Measurements from ENCODE around the gene RERE.

RERE gene

DNA sequence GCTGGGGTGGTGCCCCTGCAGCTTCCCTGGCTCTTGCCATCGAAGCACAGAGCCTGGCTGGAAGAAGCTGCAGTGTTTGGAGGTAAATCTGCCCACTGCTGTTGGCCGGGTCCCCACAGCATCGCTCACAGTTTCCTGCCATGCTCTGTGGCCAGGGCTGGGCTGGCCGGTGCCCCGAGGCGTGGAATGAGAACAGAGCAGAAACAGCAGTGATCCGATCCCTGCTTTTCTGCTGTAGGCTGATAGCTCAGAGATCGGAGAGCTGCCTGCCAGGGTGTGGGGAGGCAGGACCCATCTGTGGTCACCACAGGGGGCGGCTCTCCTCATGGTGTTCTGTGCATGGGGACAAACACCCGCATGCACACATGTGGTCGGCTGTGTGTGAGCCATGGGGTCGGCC lies 488.0 kb downstream of the RERE start:
- no peak for DNase-seq (ENCODE audit: low spot score)

DNA sequence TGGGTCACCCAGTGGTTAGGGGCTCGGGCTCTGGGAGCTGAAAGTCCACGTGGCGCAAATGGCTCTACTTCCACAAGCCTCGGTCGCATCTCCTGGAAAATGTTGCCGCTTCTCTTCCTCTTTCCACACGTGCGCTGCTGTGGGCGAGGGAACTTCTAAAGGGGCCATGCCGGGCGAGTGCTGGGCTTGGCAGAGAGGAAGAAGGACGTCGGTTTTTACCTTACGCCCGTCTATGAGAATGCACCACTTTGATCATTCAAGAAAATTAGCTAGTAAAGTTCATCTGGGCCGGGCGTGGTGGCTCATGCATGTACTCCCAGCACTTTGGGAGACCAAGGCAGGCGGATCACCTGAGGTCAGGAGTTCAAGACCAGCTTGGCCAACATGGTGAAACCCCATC lies 489.2 kb downstream of the RERE start:
- DNase-seq (ENCODE audit: low spot score) = no peak

DNA sequence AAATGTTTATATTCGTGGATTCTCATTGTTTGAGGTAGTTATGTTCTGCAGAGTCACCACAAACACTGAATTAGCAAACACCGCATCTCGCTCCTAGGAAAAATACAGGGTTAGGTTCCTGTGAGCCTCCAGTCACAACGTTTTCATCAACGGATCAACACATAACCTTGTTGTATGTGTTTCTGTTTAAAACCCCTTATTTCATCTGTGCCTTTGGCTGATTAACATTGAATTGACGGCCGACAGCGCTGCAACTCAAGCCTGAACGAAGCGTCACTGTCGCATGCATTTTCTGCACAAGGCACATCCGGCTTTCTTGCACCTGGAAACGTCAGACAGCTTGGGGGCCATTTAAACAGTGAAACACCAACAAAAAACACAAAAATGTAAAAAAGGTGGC lies 491.2 kb downstream of the RERE start:
- no peak for DNase-seq (ENCODE audit: low spot score)

DNA sequence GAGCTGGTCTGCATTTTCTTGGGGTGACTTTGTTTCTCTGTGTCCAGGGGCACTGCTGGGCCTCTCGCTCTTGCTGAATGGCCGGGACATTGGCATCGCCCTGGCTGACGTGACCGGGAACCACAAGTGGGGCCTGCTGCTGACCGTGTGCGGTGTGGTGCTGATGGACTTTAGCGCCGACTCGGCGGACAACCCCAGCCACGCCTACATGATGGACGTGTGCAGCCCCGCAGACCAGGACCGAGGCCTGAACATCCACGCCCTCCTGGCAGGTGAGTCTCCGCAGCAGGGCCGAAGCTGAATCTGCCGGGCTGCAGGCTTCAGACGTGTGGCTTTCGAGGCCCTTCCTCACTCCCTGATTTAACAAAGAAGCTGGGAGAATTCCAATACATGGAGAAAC lies 491.7 kb downstream of the RERE start:
- no peak for DNase-seq (ENCODE audit: low spot score)

DNA sequence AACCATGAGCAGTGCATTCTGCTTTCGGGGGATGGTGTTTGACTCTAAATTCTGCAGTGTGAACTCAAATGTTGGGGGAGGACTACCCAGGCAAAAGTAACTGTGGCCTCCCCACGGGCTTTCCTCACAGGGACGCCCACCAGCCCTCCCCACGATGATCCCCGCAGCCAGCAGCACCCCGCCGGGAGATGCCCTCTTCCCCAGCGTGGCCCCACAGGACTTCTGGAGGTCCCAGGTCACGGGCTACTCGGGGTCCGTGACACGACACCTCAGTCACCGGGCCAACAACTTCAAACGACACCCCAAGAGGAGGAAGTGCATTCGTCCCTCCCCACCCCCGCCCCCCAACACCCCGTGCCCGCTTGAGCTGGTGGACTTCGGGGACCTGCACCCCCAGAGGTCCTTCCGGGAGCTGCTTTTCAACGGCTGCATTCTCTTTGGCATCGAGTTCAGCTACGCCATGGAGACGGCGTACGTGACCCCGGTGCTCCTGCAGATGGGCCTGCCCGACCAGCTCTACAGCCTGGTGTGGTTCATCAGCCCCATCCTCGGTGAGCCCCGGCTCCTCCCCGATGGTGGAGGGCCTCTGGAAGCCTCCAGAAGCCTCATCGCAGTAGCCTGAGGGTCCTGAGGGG lies 493.1 kb downstream of the RERE start:
- DNase-seq (ENCODE audit: low spot score) = no peak

DNA sequence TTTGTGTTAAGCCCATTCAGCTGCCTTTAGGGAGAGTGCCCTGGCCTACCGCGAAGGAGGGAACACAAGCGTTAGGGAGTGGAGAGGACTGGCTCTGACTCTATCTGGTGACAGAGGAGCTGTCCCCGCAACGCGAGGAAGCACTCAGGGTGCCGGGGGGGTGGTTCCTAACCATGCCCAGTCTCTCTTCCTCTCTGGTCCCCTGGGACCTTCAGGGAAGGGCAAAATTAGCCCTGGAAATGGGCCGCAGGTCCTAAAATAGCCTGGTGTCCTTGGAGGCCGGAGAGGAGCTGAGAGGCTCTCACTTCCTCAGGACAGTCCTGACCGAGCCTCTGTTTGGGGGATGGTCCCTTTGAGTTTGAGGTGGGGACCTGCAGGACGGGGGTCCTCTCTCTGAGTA lies 493.7 kb downstream of the RERE start:
- no peak for DNase-seq (ENCODE audit: low spot score)

DNA sequence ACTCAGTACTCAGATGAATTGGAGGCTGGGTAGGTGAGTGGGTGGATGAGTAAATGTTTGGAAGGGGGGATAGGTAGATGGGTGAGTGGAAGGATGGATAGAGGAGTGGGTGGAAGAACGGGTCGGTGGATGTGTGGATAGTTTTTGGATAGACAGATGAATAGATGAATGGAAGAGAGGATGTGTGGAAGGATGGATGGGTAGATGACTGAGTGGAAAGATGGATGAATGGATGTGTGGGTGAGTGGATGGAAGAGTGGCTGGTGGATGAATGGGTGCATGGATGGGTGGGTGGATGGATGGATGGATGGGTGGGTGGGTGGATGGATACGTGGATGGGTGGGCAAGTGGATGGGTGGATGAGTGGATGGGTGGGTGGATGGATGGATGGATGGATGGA lies 495.8 kb downstream of the RERE start:
- DNase-seq (ENCODE audit: low spot score) = no peak

DNA sequence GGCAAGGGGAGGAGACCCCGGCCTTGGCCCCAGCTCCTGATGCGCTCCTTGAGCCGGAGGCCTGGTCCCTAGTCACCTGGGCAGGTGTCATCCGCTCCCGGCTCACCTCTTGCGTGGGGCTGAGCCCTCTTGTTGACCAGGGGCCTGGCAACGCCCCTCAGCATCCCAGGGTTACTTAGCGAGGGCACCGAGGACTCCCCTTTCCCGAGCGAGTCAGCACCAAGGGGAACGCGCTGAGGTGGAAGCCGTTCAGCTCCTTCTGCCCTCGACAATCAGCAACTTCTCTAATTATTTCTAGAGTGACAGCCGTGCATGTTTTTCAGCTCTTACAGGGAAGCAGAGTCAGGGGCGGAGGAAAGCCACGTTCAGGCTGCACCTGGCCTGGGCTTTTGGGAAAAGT lies 499.0 kb downstream of the RERE start:
- no peak for DNase-seq (ENCODE audit: low spot score)

DNA sequence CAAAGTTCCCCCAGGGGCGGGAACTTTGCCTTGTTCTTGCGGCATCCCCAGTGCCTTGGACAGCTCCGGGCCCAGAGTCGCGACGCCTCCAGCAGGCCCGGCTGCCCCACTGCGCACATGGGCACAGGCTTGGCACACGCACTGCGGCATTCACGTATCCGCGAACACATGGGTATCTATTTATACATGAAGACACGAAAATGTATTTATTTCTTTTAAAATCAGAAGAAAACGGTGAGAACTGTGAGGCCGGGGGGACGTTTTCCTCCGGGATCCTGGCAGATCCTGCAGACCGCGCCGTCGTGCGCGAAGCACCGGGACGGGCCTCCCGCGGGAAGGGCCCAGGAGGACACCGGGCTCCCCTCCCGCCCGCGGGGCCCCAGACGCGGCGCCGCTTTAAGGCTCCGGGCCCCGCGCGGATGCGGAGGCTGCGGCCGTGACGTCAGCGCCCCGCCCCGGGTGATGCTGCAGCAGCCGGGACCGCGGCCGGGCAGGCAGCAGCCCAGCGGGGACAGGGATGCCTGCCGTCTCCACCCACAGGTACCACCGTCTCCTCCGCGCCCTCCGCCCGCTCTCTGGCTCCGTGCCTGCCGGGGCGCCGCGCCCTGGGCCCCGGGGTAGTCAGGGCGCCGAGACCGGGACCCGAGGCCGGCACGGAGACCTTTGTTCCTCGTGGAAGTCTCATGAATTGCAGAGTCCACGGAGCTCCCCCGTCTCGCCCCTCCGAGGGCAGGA lies 499.6 kb downstream of the RERE start, which contains the start of gene SLC45A1:
Gene SLC45A1, plus strand, starts transcription at position 468 of the 735 bp plus-strand sequence. CDS start 6,216 bp downstream, outside the sequence.
- peak; percentile 67 for DNase-seq (ENCODE audit: low spot score)

DNA sequence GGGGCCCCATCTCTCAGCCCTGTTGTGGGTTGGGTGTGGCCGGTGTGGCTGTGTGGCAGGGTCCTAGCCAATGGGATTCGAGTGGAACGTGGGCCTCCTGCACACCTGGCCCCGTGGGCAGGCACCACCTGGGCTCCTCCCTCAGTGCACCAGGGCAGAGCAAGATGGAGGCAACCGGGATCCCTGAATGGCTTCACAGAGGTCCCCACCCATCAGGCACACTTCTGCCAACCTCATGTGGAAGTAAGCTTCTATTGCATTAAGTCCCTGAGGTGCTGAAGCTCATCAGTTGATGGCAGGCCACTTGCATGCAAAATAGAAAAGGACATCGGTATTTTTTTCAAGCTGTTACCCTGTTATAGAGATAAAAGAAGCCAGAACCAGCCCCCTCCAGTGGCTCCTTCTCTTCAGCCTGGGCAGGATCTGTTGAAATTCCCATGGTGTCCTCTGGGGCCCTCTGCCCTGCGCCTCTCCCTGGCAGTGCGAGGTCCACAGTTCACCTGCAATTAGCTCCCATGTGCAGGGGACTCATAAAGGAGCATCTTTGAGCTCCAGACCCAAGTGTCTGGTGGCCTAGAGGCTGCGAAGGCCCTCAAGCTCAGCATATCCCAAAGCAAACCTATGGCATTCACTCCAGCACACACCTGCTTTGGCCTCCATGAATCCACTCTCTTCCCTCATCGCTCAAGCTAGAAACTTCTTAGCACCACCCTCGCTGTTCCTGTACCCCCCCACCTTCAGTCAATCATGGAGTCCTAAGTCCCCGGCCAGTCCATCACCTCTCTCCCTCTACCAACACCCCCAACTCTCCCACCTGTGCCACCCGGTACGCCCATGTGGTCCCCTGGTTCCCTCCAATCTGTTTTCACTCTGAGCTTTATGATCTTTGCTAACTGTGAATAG lies 501.6 kb downstream of the RERE start:
- DNase-seq (ENCODE audit: low spot score) = no peak

DNA sequence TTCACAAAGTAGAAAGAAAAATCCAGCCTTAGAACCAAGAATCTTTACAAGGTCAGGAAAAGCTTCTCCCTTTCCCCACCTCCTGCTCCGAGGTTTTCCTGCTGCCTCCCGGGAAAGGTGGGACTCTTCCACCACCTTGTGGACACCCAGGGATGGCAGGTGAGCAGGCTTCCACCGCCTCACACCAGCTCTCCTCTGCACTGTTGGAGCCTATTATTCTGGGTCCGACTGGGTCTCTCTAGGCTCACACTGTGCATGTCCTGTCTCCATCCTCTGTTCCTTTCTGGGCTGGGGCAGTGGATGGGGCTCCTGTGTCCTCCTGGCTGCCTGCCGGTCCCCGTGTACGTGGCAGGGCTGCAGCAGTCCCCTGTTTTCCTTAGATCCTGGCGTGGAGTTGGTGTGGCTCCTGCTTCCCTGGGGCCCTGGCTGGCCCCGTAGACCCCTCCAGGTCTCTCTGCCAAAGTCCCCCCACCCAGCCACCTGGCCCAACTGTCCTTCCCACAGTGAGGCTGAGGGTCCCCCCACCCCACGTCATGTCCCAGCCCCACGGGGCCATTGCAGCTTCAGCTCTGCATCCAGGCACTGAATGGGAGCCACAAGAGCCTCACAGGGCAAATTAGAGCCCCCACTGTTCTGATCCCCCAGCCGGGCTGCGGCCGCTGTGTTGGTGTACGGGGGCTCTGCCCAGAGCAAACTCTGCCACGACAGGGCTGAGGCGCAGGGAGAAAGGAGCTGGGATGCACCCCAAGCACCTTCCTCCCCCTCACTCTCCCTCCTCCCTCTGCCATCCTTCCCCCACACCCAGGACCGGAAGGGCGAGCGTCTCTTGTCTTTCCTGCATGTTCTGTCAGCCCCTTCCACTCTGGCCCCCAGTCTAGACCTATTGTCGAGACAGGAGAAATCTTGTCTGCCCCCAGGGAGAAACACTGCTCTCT lies 502.8 kb downstream of the RERE start:
- peak; percentile 61 for DNase-seq (ENCODE audit: low spot score)

DNA sequence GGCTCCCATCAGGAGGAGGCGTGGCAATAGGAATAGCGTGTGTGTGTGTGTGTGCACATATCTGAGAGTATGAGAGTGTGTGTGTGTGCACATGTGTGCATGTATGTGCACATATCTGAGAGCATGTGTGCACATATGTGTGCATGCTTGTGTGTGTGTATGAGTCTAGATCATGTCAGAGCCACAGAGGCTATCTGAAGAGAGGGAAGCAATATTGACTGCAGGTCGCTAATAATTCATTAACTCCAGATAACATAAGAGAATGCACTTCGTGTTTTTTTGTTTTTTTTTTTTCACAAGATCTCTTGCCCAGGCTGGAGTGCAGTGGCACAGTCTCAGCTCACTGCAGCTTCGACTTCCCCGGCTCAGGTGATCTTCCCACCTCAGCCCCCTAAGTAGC lies 504.2 kb downstream of the RERE start:
- DNase-seq (ENCODE audit: low spot score) = no peak

DNA sequence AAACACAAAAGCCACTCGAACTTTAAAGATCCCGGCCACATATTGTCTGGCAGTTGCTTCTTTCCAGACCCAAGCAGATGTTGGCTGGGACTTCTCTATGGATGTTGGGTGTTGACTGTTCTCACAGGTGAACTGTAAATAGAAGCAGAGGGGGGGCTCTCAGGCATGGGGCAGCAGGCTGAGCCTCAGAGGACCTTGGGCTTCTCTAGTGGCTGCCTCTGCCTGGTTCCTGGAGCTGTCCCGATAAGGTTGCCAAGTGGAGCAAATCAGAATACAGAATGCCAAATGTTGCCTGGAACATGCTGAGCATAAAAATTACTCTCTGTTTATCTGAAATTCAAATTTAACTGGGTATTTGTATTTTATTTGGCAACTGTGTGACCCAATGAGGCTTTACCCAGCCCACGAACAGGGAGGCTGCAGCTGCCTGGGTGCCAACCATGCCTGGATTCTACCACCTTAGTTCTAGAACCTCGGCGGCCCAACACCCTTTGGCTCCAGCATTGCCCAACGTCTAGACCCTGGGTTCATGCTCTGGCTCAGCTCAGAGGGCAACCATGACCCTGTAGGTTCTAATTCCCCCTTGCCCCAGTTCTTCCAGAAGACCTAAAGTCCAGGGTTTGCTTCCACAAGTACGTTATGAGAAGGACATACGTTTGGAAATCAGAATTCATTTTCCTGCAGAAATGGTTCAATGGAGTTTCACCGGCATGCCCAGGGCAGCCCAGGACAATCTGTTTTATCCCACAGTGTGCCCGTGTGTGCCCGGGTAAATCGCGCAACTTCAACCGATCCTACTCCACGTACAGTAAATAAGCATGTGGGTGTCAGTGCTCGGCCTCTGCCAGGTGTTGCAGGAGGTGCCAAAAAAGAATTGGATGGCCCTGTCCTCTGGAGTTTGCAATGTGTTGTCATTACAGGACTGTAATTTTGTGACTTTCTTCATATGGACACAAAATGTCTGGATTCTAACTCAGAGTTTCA lies 504.9 kb downstream of the RERE start:
- DNase-seq (ENCODE audit: low spot score) = no peak

DNA sequence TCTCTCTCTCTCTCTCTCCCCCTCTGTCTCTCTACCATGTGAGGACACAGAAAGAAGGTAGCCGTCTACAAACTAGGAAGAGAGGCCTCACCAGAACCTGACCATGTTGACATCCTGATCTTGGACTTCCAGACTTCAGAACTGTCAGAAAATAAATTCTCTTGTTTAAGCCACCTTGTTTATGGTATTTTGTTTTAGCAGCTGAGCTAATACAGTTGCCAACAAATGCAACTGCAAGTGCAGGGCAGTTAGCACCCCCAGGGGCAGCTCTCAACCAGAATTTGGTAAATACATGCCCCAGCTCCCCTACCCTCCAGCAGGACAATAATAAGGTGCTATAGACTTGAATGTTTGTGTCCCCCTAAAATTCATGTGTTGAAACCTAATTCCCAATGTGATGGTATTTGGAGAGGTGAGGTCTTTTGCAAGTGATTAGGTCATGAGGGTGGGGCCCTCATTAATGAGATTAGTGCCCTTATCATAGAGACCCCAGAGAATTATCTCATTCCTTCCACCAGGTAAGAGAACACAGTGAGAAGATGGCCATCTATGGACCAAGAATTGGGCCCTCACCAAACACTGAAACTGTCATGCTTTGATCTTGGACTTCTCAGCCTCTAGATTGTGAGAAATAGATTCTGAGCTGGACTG lies 506.2 kb downstream of the RERE start:
- DNase-seq (ENCODE audit: low spot score) = no peak

DNA sequence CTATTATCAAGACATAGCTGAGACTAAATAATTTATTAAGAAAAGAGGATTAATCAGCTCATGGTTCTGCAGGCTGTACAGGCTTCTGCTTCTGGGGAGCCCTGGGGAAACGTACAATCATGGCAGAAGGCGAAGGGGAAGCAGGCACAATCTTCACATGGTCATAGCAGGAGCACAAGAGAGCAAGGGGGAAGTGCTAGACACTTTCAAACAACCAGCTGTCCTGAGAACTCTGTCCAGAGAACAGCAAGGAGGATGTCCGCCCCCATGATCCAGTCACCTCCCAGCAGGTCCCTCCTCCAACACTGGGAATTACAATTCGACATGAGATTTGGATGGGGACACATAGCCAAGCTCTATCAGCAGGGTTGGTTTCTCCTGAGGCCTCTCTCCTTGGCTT lies 509.8 kb downstream of the RERE start:
- no peak for DNase-seq (ENCODE audit: low spot score)

DNA sequence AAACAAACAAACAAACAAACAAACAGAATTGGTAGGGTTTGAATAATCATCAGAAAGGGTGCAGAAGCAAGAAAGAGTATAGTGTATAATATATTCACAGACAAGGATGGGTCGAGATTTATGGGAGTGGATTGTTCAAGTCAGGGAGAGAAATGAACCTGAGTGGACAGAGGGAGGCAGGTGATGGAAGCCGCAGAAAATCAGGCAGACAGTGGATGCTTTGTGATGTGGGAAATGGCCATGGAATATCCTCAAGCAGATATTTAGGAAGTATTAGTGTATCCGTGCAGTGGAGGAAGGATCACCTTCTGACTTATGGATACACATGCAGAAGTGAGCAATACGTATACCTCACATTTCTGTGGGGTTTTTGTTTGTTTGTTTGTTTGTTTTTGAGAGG lies 513.6 kb downstream of the RERE start:
- no peak for DNase-seq (ENCODE audit: low spot score)

DNA sequence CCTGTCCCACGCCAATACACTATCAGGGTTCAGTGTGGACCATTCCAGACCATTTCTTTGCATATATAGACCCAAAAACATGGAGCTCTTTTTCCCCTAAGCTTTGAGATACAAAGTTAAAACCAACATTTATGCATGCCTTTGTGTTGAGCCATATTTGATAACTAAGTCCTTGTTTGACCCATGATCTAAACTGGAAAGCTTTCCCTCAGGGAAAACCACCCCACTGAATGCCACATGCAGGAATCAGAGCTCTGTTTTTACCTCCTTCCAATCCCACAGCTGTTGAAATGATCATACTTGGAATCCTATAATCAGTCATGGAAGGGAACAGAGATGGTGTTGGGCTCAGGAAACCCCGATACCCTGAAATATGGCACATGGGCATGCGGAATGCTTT lies 514.3 kb downstream of the RERE start:
- no peak for DNase-seq (ENCODE audit: low spot score)
